CD4-positive, alpha-beta T cell treated with Interleukin-17A for 4 hours (primary cell): Measurements from ENCODE around the gene CCL8.
A peak's percentile ranks its signal among the peaks of the same experiment; 100 is the strongest.
"Not testable (repeated sequence)": the region's sequence is repeated elsewhere in the genome, so short reads cannot be mapped to it uniquely, and the experiment has no call there.

Experiments
- DNase-seq: peaks from one replicate; pipeline ENCODE4 v3.0.0-alpha.2; 2020; ENCODE audit warnings: mixed read lengths

The CCL8 gene

GRCh38 chr17:34318474-34318873 lies 761 bp upstream of the CCL8 start:
- no peak for DNase-seq

- DNase-seq = no peak
Measured at GRCh38 chr17:34321964-34322363, 2.7 kb downstream of the CCL8 start.

- DNase-seq = not testable (repeated sequence)
Measured at GRCh38 chr17:34327580-34327979, 8.3 kb downstream of the CCL8 start.

- no peak for DNase-seq
Measured at GRCh38 chr17:34337701-34338100, 18.5 kb downstream of the CCL8 start.

- DNase-seq = no peak
Measured at GRCh38 chr17:34339138-34339770, 20.0 kb downstream of the CCL8 start.

- no peak for DNase-seq
Measured at GRCh38 chr17:34341916-34342315, 22.7 kb downstream of the CCL8 start.

- no peak for DNase-seq
Measured at GRCh38 chr17:34347063-34347462, 27.8 kb downstream of the CCL8 start.

GRCh38 chr17:34349751-34350150 lies 30.5 kb downstream of the CCL8 start:
- DNase-seq = no peak

- DNase-seq = no peak
Measured at GRCh38 chr17:34351096-34351495, 31.9 kb downstream of the CCL8 start.

- DNase-seq = no peak
Measured at GRCh38 chr17:34352191-34352590, 33.0 kb downstream of the CCL8 start.

GRCh38 chr17:34354637-34355036 lies 35.4 kb downstream of the CCL8 start:
- no peak for DNase-seq

GRCh38 chr17:34356194-34356593 lies 37.0 kb downstream of the CCL8 start, which contains the start of gene CCL13:
Gene CCL13, plus strand, starts transcription at chr17:34356480. Its CDS starts 47 bp downstream, at chr17:34356527.
- DNase-seq = no peak

- DNase-seq = no peak
Measured at GRCh38 chr17:34357398-34357797, 38.2 kb downstream of the CCL8 start.

- no peak for DNase-seq
Measured at GRCh38 chr17:34358631-34359030, 39.4 kb downstream of the CCL8 start.

GRCh38 chr17:34360601-34361270 lies 41.5 kb downstream of the CCL8 start:
- DNase-seq = no peak

- peak; percentile 50 for DNase-seq
Measured at GRCh38 chr17:34361478-34362061, 42.3 kb downstream of the CCL8 start.

GRCh38 chr17:34363183-34363661 lies 44.0 kb downstream of the CCL8 start, which contains the start of gene CCL1:
Gene CCL1, minus strand, starts transcription at chr17:34363233. Its CDS starts 72 bp downstream, at chr17:34363161.
- no peak for DNase-seq

- no peak for DNase-seq
Measured at GRCh38 chr17:34364751-34365150, 45.5 kb downstream of the CCL8 start.

GRCh38 chr17:34365340-34365739 lies 46.1 kb downstream of the CCL8 start:
- DNase-seq = no peak

GRCh38 chr17:34366010-34366409 lies 46.8 kb downstream of the CCL8 start:
- DNase-seq = no peak

- DNase-seq = no peak
Measured at GRCh38 chr17:34366529-34367107, 47.4 kb downstream of the CCL8 start.

- DNase-seq = no peak
Measured at GRCh38 chr17:34367486-34368195, 48.4 kb downstream of the CCL8 start.
